Right lobe of liver (tissue), 4 donors: ENCODE measurements around the gene LILRA6.

Source experiments
- CTCF ChIP-seq, 4 donors: fragments of 200-600 bp in 3 of 4; fragments of 450-650 bp in 1 of 4; IDR thresholded peaks; one replicate each; pipeline versions ENCODE4 v1.5.1 to v1.8.0; 2016 to 2022; ENCODE audit warnings: antibody characterized with exemption in 4 of 4, mild to moderate bottlenecking in 2 of 4
- POLR2A ChIP-seq: fragments of 450-650 bp; IDR thresholded peaks from one replicate; pipeline ENCODE4 v1.6.1; 2017; ENCODE audit warnings: antibody characterized with exemption, mild to moderate bottlenecking
- donor health status: DM: no; HTN: no; CAD: no.
- donor health status: DM: no; HTN: no; CAD: no.
- donor health status: DM: no; HTN: yes; CAD: no.

- TF ChIP-seq CTCF (IDR thresholded peaks at IDR 0.05) (no peak), POLR2A (no peak)
These were observed 24.3 kb downstream of the LILRA6 start for GRCh38 chr19:54218259-54218658.
